AG09309 (cell line): ENCODE data around the gene MAD1L1.

Source experiments
- DNase-seq: peaks from one replicate; pipeline ENCODE4 v3.0.0-alpha.2; 2010; ENCODE audit warnings: low read depth
- H3K4me3 ChIP-seq: 2 replicates; pipeline ENCODE4 v1.5.1; 2011; ENCODE audit warnings: mild to moderate bottlenecking, low read depth, low read length, moderate library complexity; ENCODE audit not compliant: control insufficient read depth
- TF ChIP-seq, protein P1 (sequence below): IDR thresholded peaks from 2 replicates; pipeline ENCODE4 v1.5.1; 2011; ENCODE audit warnings: mild to moderate bottlenecking, low read depth, low read length, inconsistent platforms; ENCODE audit not compliant: insufficient read depth, control insufficient read depth; ENCODE audit errors: missing control alignments

Gene MAD1L1

DNA sequence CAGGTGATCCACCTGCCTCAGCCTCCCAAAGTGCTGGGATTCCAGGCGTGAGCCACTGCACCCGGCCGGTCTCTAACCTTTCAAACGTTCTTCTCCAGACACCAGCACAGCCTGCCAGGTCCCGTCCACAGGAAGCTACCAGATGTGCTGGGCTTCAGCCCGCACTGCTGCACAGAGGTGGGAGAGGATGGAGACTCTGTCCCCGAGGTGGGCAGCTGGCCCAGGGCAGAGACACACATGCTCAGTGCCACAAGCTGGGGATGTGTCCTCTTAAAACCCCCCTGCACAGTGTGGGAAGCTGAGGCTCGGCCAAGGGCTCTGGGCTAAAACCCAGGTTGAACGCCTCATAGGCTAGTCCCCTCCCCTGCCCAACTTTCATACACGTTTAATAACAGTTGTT, 18.6 kb upstream of the MAD1L1 start:
- TF ChIP-seq, protein P1, sequence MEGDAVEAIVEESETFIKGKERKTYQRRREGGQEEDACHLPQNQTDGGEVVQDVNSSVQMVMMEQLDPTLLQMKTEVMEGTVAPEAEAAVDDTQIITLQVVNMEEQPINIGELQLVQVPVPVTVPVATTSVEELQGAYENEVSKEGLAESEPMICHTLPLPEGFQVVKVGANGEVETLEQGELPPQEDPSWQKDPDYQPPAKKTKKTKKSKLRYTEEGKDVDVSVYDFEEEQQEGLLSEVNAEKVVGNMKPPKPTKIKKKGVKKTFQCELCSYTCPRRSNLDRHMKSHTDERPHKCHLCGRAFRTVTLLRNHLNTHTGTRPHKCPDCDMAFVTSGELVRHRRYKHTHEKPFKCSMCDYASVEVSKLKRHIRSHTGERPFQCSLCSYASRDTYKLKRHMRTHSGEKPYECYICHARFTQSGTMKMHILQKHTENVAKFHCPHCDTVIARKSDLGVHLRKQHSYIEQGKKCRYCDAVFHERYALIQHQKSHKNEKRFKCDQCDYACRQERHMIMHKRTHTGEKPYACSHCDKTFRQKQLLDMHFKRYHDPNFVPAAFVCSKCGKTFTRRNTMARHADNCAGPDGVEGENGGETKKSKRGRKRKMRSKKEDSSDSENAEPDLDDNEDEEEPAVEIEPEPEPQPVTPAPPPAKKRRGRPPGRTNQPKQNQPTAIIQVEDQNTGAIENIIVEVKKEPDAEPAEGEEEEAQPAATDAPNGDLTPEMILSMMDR, result no peak
- no peak for DNase-seq
- no peak overlapping the region for H3K4me3 ChIP-seq

DNA sequence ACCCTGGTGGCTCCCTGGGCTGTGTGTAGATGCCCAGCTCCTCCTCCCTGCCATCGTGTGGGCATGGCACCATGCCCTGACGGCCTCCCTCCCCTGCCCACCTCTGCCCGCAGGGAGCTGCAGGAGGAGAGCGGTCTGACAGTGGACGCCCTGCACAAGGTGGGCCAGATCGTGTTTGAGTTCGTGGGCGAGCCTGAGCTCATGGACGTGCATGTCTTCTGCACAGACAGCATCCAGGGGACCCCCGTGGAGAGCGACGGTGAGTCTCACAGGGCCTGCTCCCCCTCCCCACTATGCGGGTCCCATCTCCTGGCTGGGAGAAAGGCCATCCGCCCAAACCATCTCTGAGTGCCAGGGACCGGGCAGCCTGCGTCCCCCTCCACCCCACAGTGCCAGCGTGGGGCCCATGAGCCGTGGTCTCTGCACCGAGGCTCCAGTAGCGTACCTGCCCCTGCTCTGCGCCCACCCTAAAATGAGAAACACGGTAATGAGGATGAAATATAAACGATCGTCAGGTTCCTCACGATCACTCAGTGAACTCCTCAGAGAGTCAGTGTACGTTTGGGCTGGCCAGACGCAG, 17.1 kb upstream of the MAD1L1 start:
- DNase-seq, result no peak
- TF ChIP-seq, protein P1, result no peak
- peak overlapping the region; percentile 37 for H3K4me3 ChIP-seq

DNA sequence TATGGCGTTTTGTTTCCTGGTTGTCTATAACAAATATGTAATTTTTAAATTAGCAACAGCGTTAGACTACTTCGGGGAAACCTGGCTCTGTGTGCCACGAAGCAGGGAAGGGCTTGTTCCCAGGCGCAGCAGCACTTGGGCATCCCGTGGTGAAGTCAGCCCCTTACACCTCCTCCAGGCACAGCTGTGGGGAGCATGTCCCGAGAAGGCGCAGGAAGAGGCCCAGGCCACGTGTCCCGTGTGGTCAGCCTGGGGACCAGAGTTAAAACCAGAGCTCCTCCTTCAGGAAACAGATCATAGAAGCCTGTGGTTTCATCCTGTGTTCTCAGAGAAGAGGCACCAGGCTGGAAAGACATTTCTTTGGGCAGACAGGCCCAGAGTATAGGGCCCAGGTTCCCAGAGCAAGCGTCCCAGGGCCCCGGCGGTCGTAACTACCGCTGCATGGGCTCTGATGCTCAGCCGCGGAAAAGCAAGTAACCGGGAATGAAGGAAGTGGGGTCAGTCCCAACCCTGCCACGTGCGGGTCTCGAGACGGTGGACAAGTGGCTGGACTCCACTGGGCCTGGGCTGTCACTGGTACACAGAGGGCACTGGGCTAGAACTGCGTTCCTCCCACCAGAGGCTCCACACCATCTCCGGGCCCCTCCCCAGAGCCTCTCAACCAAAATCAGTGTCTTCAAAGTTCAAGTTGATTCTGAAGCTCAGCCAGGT, 16.4 kb upstream of the MAD1L1 start:
- peak overlapping the region; percentile 37 for H3K4me3 ChIP-seq
- TF ChIP-seq, protein P1, result no peak
- DNase-seq, result peak; percentile 86

DNA sequence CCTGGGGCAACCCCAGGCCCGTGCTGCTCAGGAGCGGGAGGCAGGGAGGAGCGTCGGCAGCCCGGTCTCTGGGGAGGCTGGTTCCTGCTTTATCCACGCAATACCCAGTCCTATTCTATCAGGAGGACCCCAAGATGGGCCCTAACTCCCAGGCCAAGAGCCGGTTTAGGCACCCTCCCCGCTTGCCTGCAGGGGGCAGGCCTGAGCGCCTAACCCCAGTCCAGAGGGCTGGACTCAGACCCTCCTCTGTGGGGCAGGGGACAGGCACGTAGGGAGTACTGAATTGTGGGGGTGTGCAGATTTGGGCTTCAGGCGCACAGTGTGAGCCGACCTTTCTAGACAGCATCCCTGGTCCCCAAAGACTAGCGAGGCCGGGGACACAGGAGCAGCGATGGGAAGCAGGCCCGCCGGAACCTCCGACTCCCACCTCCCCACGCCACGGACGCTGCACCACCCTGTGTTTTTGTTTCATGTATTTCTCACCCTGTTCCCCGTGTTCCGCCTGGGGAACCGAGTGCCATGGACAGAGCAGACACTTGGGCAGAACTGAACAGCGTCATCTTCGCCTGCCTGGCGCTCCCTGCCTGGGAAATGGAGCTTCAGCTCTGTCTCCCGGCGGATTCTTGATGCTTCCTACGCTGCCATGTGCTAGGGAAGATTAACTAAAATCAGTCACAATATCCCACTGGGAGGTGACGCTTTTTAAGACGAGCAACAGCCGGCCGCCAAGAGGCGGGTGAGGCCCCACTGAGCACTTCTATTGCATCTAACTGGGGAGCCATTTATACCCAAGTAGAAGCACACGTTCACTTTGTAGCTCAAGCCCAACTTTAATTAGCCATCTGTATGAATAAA, 14.6 kb upstream of the MAD1L1 start:
- H3K4me3 ChIP-seq, result no peak overlapping the region
- no peak for DNase-seq
- TF ChIP-seq, protein P1, result peak; percentile 74

DNA sequence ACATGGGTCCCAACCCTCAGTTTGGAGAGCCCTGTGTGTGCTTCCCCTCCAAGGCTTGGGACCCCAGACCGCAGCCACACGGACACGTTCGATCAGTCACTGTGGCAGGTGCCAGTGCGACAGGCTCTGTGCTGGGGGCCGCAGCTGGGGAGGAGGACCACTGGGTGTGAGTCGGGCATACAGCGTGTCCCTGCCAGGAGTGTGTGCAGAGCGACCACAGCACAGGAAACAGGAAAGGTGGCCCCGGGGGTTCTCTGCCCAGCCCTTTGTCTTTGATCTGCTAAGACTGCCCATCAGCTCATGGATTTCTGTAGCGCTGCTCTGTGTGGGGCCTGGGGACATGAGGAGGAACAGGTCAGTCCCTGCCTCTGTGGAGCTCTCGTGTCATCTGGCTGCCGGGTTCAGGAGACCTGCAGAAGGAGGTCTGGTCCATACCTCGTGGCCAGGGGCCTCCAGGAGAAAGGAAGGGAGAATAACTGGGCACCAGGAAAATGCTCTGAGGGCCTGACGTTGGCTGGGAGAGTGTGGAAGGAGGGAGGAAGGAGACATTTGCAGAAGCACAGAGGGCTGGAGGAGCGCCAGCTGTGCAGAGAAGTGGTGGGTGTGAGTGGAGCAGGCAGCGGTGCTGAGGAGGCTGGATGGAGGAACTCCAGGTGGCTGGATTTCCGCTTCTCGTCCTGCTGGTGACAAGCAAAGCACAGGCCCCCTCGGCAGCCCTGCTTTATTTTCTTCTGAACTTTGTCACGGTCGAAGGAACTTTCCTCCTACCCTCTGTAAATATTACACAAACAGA, 13.3 kb upstream of the MAD1L1 start:
- DNase-seq, result no peak
- H3K4me3 ChIP-seq, result no peak overlapping the region
- TF ChIP-seq, protein P1, result no peak

DNA sequence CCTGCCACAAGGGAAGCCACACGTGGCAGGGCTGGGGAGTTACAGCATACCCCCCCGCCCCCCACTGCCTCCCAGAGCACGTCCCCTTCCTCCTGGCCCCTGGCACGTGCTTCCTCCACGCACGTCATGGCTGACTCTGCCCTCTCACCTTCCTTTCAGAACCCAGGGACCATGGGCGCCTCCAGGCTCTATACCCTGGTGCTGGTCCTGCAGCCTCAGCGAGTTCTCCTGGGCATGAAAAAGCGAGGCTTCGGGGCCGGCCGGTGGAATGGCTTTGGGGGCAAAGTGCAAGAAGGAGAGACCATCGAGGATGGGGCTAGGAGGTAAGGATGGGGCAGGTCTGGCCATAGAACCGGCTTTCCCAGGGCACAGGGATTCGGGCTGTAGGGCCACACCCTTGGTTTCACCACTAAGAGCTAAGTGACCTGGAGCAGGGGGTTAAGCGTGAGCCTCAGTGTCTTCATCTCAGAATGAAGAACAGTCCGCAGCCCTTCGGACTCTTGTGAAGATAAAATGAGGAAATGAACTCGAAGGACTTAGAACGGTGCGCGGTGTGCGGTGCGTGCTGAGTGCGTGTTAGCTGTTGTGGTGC, 11.8 kb upstream of the MAD1L1 start:
- TF ChIP-seq, protein P1, result no peak
- DNase-seq, result no peak
- H3K4me3 ChIP-seq, result no peak overlapping the region
